ENCODE results near the gene C15orf62. TPM values are rescaled to one million over a fixed set of nuclear protein-coding genes. Genes with fewer than 3 reads are reported as not detected.
A peak's percentile ranks its signal among the peaks of the same experiment; 100 is the strongest.

Gene C15orf62
- total and polyA plus RNA-seq, 4 donors = 0.17 to 6.0 (median 1.5) TPM

DNA sequence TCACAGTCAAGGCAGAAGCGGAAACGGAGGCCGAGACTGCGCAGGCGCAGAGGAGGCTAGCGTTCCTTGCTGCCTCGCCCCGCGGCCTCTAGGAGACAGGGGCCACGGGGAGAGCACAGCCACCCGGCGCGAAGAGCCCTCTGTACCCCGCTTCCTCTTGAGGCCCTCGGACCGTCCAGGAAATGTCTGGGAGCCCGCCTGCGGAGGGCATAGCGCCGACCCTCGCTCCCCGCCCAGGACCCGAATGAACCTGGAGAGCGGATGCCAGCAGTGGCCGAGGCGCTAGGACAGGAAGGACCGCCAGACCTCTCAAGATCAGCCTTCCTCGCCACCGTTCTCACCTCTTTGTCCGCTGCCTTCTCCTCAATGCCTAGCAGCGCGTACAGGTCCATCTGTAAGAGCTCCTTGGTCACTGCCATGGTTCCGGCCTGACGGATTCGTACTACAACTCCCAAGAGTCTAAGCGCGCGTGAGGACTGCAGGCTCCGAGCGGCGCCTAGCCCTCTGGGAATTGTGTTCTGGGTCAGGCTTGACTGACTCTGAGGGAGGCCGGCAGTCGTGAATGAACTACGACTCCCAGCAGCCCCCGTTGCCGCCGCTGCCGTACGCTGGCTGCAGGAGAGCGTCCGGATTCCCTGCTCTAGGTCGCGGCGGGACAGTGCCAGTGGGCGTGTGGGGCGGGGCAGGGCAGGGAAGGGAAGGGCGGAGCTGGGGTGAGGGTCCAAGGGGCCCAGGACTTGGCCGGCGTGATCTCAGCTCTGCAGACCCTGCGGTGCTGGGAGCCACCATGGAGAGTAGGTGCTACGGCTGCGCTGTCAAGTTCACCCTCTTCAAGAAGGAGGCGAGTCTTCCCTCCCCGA lies 37.5 kb downstream of the C15orf62 start, which contains the start of the genes DNAJC17 and ZFYVE19:
Gene DNAJC17, minus strand, starts transcription at position 446 of the 860 bp plus-strand sequence. Its CDS starts 27 bp downstream, at position 419.
Gene ZFYVE19, plus strand, starts transcription at position 62 of the 860 bp plus-strand sequence. Its CDS starts 501 bp downstream, at position 563.
- H3K9me3 ChIP-seq (ENCODE audit: control insufficient read depth, insufficient read depth, low read length) = no peaks in the 10 kb centered on the region
- no peaks in the 10 kb centered on the region for H3K27me3 ChIP-seq (ENCODE audit: control insufficient read depth, insufficient read depth, low read length)
- peak; percentile 93 to 99 (median 96) for DNase-seq (ENCODE audit: low read depth in 4 of 6, low spot score in 6 of 6)
- H3K4me3 ChIP-seq (ENCODE audit: low read depth, low read length) = peak within 1 kb of the TSS; percentile 100
- H3K4me1 ChIP-seq (ENCODE audit: control insufficient read depth, insufficient read depth, low read length) = peaks cover 28% of the 10 kb centered on the region
- peak within 1 kb of the TSS; percentile 97 for H3K27ac ChIP-seq (ENCODE audit: low read depth, low read length)
- WGBS (ENCODE audit: insufficient coverage) = 0% methylated on average over 63 of the region's 64 CpGs
- H3K36me3 ChIP-seq (ENCODE audit: control insufficient read depth, insufficient read depth, low read length) = peaks cover 22% of the 10 kb centered on the region

DNA sequence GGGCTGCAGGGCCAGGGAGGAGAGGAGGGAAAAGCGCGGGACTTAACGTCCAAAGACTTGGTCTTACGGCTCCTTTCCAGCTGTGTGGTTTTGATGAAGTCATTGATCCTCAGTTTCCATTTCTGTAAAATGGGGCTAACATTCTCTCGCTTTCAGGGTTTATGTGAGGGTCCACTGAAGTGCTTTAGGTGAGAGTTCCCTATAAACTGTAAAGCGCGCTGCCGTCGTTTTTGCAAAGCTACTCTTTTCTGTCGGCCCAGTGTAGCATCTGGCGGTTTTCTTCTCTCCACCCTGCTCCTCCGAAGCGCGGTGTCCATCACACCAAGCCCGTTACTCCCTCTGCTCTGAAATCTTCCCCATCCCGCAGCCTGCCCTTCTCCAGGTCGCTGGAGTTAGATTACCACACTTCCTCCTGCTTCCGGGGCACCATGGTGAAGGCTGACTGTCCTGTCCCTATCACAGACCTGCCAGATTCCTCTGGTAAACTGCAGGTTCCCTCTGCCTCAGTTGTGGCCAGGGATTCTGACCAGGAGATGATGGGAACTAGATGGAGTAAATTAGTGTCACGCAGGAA lies 38.2 kb downstream of the C15orf62 start:
- DNase-seq (ENCODE audit: low read depth in 4 of 6, low spot score in 6 of 6) = no peak
- Histone ChIP-seq H3K27me3 (ENCODE audit: control insufficient read depth, insufficient read depth, low read length) (no peaks in the 10 kb centered on the region), H3K27ac (ENCODE audit: low read depth, low read length) (peak overlapping the region; percentile 97), H3K4me3 (ENCODE audit: low read depth, low read length) (peak overlapping the region; percentile 100), H3K9me3 (ENCODE audit: control insufficient read depth, insufficient read depth, low read length) (no peaks in the 10 kb centered on the region), H3K36me3 (ENCODE audit: control insufficient read depth, insufficient read depth, low read length) (peaks cover 27% of the 10 kb centered on the region), H3K4me1 (ENCODE audit: control insufficient read depth, insufficient read depth, low read length) (peaks cover 28% of the 10 kb centered on the region)
- WGBS (ENCODE audit: insufficient coverage) = 55% methylated on average over 13 of the region's 19 CpGs

DNA sequence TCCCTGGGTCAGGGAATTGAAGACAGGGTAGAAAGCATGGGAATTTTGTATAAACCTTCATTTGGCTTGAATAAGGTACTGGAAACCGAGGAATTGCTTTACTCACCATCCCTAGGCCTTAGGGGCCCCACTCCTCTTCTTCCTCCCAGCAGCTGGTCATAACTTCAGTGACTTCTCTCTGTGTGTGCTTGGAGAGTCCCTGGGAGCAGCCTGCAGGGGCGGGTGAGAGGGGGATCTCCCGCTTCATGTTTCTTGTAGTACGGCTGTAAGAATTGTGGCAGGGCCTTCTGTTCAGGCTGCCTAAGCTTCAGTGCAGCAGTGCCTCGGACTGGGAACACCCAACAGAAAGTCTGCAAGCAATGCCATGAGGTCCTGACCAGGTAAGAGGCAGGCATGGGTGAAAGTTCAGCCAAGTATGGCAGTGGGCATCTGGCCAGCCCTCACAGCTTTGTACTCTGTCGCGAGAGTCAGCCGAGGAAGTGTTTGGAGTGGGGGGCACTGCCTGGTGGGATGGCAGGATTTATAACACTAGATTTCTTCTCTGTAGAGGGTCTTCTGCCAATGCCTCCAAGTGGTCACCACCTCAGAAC lies 39.2 kb downstream of the C15orf62 start:
- Histone ChIP-seq H3K36me3 (ENCODE audit: control insufficient read depth, insufficient read depth, low read length) (peaks cover 35% of the 10 kb centered on the region), H3K4me3 (ENCODE audit: low read depth, low read length) (no peak overlapping the region), H3K4me1 (ENCODE audit: control insufficient read depth, insufficient read depth, low read length) (peaks cover 28% of the 10 kb centered on the region), H3K9me3 (ENCODE audit: control insufficient read depth, insufficient read depth, low read length) (no peaks in the 10 kb centered on the region), H3K27me3 (ENCODE audit: control insufficient read depth, insufficient read depth, low read length) (no peaks in the 10 kb centered on the region), H3K27ac (ENCODE audit: low read depth, low read length) (no peak overlapping the region)
- 63% methylated on average over 3 of the region's 8 CpGs for WGBS (ENCODE audit: insufficient coverage)
- DNase-seq (ENCODE audit: low read depth in 4 of 6, low spot score in 6 of 6) = no peak

DNA sequence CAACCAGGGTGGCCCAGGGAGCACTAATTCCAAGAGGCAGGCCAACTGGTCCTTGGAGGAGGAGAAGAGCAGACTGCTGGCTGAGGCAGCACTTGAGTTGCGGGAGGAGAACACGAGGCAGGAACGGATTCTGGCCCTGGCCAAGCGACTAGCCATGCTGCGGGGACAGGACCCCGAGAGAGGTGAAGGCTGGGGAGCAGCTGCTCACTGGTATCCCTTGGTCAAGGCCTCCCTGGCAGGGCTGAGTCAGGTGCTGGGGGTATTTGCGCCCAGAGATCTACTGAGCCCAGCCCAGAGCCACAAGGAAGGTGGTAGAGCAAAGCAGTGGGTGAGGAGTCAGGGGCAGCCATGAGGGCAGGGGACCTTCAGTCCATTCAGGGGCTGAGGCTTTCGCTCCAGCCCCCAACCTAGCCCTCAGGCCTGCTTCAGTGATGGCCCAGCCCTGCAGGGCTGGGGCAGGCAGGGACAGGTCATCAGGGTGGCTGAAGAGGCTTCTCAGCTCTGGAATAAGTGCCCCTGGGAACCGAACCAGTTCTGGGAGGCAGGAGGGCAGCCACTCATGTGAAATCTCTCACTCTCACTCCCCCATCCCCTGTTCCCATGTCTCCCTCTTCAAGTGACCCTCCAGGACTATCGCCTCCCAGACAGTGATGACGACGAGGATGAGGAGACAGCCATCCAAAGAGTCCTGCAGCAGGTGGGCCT lies 43.1 kb downstream of the C15orf62 start:
- Histone ChIP-seq H3K27ac (ENCODE audit: low read depth, low read length) (no peak overlapping the region), H3K36me3 (ENCODE audit: control insufficient read depth, insufficient read depth, low read length) (peaks cover 37% of the 10 kb centered on the region), H3K27me3 (ENCODE audit: control insufficient read depth, insufficient read depth, low read length) (no peaks in the 10 kb centered on the region), H3K9me3 (ENCODE audit: control insufficient read depth, insufficient read depth, low read length) (no peaks in the 10 kb centered on the region), H3K4me1 (ENCODE audit: control insufficient read depth, insufficient read depth, low read length) (peaks cover 26% of the 10 kb centered on the region), H3K4me3 (ENCODE audit: low read depth, low read length) (no peak overlapping the region)
- 97% methylated on average over 8 of the region's 12 CpGs for WGBS (ENCODE audit: insufficient coverage)
- no peak for DNase-seq (ENCODE audit: low read depth in 4 of 6, low spot score in 6 of 6)

DNA sequence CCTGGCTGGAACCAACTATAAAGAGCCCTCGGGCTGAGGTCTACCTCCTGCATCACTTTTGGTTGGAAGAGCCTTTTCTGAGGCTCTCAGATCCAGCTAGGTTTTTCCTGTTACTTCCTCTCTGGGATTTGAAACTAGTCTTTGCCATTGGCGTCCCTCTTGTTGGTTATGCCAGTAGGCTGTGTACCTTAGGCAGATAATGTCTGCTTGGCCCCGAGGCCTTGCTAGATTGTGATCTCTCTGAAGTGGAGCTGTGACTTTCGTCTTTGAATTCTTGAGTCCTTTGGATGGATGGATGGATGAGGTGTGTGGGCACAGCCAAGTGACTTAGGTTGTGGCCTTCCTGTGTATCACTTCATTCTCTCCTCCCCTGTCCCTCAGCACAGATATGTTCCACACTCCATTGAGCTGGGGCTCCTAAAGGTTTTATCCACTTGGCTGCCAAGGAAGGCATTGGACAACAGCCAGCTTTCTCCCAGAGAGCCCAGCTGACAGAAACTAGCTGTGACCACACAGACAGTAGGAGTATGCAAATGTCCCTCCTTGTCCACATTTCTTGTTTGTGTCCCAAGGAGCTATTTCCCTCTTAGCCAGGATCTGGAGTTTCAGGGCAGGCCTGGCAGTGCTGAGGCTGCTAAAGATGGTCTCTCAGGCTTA lies 45.4 kb downstream of the C15orf62 start:
- DNase-seq (ENCODE audit: low read depth in 4 of 6, low spot score in 6 of 6) = peak in 4 of 6 donors; percentile 24 to 81 (median 66)
- WGBS (ENCODE audit: insufficient coverage) = 100% methylated on average over 1 of the region's 4 CpGs
- peaks cover 9% of the 10 kb centered on the region for H3K4me1 ChIP-seq (ENCODE audit: control insufficient read depth, insufficient read depth, low read length)
- H3K27ac ChIP-seq (ENCODE audit: low read depth, low read length) = no peak overlapping the region
- H3K27me3 ChIP-seq (ENCODE audit: control insufficient read depth, insufficient read depth, low read length) = no peaks in the 10 kb centered on the region
- peaks cover 25% of the 10 kb centered on the region for H3K36me3 ChIP-seq (ENCODE audit: control insufficient read depth, insufficient read depth, low read length)
- H3K4me3 ChIP-seq (ENCODE audit: low read depth, low read length) = no peak overlapping the region
- H3K9me3 ChIP-seq (ENCODE audit: control insufficient read depth, insufficient read depth, low read length) = no peaks in the 10 kb centered on the region

DNA sequence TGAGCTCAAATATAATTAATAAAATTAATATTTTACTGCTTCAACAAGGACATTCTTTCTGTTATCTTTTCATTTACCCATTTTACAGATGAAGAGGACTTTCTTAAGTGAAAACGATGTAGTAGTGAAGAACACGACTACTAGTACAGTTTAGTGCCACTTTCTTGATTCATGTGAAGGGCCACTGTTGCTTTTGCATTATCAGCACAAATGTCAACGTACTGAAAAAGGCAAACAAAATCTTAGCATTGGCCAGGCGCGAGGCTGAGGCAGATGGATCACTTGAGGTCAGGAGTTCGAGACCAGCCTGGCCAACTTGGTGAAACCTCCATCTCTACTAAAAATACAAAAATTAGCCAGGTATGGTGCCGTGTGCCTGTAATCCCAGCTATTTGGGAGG lies 49.3 kb downstream of the C15orf62 start:
- DNase-seq (ENCODE audit: low read depth in 4 of 6, low spot score in 6 of 6) = no peak
- H3K36me3 ChIP-seq (ENCODE audit: control insufficient read depth, insufficient read depth, low read length) = peaks cover 3% of the 10 kb centered on the region
- H3K9me3 ChIP-seq (ENCODE audit: control insufficient read depth, insufficient read depth, low read length) = no peaks in the 10 kb centered on the region
- no peak overlapping the region for H3K27ac ChIP-seq (ENCODE audit: low read depth, low read length)
- no peaks in the 10 kb centered on the region for H3K27me3 ChIP-seq (ENCODE audit: control insufficient read depth, insufficient read depth, low read length)
- H3K4me1 ChIP-seq (ENCODE audit: control insufficient read depth, insufficient read depth, low read length) = peaks cover 9% of the 10 kb centered on the region
- H3K4me3 ChIP-seq (ENCODE audit: low read depth, low read length) = no peak overlapping the region
- 94% methylated on average over 2 of the region's 7 CpGs for WGBS (ENCODE audit: insufficient coverage)

DNA sequence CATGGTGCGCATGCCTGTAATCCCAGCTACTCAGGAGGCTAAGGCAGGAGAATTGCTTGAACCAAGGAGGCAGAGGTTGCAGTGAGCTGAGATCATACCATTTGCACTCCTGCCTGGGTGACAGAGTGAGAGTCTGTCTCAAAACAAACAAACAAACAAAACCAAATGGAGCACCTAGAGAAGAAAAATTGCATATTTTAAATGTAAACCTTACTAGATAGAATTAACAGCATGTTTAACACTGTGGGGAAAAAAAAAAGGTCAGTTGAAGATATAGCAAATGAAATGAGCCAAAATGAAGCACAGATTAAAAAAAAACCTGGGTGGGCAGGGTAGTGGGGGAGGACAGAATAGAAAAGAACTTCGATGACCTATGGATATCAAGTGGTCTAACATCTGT lies 51.4 kb downstream of the C15orf62 start:
- no peaks in the 10 kb centered on the region for H3K27me3 ChIP-seq (ENCODE audit: control insufficient read depth, insufficient read depth, low read length)
- H3K4me1 ChIP-seq (ENCODE audit: control insufficient read depth, insufficient read depth, low read length) = no peaks in the 10 kb centered on the region
- no peak for DNase-seq (ENCODE audit: low read depth in 4 of 6, low spot score in 6 of 6)
- H3K4me3 ChIP-seq (ENCODE audit: low read depth, low read length) = no peak overlapping the region
- no peaks in the 10 kb centered on the region for H3K36me3 ChIP-seq (ENCODE audit: control insufficient read depth, insufficient read depth, low read length)
- H3K9me3 ChIP-seq (ENCODE audit: control insufficient read depth, insufficient read depth, low read length) = no peaks in the 10 kb centered on the region
- WGBS (ENCODE audit: insufficient coverage) = 88% methylated on average over 2 of the region's 2 CpGs
- no peak overlapping the region for H3K27ac ChIP-seq (ENCODE audit: low read depth, low read length)

All from spinal cord (tissue), 10 donors.